DMS79 treated with DMSO at 0.1 percent for 48 hours (cell line): Measurements from ENCODE around the gene COG1.
"Not testable (repeated sequence)": the region's sequence is repeated elsewhere in the genome, so short reads cannot be mapped to it uniquely, and the experiment has no call there.

ENCODE experiments used
- DNase-seq: peaks from one replicate; lab custom pipeline; 2025; lab: John Stamatoyannopoulos, UW

Gene COG1, protein sequence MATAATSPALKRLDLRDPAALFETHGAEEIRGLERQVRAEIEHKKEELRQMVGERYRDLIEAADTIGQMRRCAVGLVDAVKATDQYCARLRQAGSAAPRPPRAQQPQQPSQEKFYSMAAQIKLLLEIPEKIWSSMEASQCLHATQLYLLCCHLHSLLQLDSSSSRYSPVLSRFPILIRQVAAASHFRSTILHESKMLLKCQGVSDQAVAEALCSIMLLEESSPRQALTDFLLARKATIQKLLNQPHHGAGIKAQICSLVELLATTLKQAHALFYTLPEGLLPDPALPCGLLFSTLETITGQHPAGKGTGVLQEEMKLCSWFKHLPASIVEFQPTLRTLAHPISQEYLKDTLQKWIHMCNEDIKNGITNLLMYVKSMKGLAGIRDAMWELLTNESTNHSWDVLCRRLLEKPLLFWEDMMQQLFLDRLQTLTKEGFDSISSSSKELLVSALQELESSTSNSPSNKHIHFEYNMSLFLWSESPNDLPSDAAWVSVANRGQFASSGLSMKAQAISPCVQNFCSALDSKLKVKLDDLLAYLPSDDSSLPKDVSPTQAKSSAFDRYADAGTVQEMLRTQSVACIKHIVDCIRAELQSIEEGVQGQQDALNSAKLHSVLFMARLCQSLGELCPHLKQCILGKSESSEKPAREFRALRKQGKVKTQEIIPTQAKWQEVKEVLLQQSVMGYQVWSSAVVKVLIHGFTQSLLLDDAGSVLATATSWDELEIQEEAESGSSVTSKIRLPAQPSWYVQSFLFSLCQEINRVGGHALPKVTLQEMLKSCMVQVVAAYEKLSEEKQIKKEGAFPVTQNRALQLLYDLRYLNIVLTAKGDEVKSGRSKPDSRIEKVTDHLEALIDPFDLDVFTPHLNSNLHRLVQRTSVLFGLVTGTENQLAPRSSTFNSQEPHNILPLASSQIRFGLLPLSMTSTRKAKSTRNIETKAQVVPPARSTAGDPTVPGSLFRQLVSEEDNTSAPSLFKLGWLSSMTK

DNA sequence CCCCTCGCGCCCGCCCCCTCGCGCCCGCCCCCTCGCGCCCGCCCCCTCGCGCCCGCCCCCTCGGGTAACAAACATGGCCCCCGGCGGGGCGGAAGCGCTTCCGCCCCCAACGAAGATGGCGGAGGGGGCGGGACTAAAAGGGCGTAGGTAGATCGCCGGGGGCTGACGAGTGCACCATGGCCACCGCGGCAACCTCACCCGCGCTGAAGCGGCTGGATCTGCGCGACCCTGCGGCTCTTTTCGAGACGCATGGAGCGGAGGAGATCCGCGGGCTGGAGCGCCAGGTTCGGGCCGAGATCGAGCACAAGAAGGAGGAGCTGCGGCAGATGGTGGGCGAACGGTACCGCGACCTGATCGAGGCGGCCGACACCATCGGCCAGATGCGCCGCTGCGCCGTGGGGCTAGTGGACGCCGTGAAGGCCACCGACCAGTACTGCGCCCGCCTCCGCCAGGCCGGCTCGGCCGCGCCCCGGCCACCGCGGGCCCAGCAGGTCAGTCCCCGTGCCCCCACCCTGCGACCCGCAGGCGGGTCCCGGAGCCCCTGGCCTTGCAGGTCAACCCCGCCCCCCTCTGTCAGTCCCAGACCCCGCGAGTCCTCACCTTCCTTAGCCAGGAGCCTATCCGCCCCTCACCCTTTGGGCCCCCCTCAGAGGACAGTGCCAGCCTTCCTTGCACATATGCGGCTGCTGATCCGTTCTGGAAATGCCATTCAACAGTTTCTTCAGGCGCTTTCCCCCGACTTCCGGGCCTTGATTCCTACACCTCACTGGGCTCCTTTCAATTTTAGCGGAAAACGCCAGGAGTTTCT lies at the start of gene COG1:
TSS of gene COG1 (plus strand) at position 162 of the 808 bp plus-strand sequence. CDS start at position 177, 15 bp downstream.
- DNase-seq, result peak; percentile 38

DNA sequence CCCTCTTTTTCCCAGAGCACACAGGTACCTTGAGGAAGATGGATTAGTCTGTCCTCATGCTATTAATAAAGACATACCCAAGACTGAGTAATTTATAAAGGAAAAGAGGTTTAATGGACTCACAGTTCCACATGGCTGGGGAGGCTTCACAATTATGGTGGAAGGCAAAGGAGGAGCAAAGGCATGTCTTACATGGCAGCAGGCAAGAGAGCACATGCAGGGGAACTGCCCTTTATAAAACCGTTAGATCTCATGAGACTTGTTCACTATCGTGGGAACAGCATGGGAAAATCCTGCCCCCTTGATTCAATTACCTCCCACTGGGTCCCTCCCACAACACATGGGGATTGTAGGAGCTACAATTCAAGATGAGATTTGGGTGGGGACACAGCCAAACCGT lies 48.6 kb upstream of the COG1 start:
- DNase-seq, result not testable (repeated sequence)

DNA sequence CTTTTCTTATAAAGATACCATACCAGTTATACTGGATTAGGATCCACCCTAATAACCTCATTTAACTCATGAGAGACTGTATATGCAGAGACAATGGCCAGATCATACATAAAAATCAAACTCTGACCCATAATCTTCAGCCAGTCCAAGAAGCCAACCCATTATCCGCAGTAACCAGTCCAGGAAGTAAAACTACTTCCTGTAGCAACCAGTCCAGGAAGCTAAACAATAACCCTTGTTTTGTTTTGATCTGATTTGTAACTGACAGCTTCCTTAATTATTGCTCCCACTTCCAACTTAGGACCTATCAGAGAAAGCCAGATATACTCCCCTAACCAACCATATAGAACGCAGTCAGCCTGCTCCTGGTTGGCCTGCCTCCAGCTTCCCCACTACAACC lies 47.2 kb upstream of the COG1 start:
- no peak for DNase-seq

DNA sequence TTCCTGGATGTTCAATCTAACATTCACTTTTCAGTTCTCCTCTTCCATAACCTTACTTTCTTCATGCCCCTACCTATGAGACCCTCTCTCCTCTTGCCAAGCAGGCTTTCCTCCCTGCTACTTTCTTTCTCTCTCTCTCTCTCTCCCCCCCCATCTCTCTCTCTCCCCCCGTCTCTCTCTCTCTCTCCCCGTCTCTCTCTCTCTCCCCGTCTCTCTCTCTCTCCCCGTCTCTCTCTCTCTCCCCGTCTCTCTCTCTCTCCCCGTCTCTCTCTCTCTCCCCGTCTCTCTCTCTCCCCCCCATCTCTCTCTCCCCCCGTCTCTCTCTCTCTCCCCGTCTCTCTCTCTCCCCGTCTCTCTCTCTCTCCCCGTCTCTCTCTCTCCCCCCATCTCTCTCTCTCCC lies 45.1 kb upstream of the COG1 start:
- DNase-seq, result not testable (repeated sequence)

DNA sequence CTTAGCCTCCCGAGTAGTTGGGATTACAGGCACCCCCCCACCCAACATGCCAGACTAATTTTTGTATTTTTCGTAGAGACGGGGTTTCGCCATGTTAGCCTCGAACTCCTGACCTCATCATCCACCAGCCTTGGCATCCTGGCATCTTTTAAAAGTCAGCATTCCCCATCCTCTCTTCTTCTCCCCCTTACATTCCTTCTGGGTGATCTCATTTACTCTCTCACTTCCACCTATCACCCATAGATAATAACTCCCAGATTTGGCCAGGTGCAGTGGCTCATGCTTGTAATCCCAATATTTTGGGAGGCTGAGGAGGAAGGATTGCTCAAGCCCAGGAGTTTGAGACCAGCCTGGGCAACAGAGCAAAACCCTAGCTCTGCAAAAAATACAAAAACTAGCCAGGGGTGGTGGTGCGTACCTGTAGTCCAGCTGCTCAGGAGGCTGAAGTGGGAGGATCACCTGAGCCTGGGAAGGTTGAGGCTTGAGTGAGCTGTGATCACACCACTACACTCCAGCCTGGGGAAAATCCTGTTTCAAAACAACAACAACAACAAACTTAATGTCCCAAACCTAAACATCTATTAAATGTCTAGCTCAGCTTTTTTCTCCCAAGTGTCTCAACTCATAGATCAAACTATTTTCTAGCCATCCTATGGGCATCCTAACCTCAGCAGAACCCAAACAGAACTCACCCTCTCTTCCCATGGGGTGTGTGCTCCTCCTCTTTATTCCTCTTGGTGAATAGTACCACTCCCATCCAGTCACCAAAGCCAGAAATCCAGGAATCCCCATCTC lies 44.1 kb upstream of the COG1 start:
- no peak for DNase-seq

DNA sequence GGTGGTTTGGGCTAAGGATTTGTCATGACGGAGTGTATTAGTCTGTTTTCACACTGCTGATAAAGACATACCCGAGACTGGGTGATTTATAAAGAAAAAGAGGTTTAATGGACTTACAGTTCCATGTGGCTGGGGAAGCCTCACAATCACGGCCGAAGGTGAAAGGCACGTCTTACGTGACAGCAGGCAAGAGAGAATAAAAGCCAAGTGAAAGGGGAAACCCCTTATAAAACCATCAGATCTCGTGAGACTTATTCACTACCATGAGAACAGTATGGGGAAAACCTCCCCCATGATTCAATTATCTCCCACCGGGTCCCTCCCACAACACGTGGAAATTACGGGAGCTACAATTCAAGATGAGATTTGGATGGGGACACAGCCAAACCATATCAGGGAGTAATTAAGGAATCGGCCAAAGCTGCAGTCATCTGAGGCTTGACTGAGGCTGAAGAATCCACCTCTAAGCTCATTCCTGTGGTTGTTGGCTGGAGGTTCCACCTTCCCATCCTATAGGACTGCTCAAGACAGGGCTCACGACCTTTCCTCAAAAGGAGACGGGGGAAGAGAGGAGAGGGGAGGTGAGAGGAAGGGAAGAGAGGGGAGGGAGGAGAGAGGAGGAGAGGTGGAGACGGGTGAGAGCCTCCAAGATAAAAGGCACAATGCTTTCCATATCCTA lies 42.1 kb upstream of the COG1 start:
- DNase-seq, result not testable (repeated sequence)

DNA sequence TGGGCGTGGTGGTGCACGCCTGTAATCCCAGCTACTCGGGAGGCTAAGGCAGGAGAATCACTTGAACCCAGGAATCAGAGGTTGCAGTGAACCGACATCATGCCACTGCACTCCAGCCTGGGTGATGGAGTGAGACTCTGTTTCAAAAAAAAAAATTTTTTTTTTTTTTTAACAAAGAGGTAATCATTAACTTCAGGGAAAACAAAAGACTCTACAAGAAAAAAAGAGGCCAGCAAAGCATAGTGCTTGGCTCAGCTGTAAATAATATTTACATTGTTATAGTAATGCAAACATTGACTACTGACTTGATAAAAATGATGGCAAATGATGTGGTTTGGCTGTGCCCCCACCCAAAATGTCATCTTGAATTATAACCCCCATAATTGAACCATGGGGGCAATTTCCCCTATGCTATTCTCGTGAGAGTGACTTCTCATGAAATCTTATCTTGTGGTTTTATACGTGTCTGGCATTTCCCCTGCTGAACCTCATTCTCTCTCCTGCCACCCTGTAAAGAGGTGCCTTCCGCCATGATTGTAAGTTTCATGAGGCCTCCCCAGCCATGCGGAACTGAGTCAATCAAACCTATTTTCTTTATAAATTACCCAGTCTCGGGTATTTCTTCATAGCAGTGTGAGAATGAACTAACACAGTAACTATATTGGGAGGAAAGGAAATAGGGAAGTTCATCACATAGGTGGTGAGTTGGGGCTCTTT lies 40.8 kb upstream of the COG1 start:
- DNase-seq, result no peak

DNA sequence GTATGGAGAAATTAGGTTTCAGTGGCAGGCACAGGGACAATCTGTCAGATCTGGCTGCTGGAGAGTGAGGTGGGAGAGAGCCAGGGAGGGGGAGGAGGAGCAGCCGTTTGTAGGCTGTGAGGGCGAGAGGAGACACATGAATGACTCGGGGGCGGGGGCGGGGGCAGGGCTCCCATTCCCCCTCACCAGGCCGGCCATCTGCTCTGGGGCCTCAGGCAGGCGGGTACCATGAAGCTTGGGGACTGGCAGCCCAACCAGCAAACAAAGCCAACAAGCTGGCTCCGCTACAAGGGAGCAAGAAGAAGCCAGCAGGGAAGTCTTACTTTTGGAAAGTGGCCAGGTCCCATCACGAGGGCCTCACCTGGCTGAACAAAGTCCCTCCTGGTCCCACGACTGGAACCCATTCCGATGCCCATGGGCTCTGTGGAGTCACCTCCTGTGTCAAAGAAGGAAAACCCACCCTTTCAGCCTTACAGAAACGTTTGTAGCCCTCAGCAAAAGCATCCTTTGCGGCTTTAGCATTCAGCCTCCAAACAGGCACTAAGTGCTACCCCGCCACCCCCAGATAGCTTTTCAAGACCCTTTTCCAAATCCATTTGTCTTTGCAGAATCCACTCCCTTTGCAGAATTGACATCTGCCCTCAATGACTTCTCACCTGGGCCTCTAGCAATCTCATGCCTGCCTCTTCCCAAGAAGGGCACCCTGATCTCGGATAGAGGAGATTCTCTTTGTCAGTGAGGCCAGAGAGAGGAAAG lies 37.3 kb upstream of the COG1 start:
- peak; percentile 57 for DNase-seq

DNA sequence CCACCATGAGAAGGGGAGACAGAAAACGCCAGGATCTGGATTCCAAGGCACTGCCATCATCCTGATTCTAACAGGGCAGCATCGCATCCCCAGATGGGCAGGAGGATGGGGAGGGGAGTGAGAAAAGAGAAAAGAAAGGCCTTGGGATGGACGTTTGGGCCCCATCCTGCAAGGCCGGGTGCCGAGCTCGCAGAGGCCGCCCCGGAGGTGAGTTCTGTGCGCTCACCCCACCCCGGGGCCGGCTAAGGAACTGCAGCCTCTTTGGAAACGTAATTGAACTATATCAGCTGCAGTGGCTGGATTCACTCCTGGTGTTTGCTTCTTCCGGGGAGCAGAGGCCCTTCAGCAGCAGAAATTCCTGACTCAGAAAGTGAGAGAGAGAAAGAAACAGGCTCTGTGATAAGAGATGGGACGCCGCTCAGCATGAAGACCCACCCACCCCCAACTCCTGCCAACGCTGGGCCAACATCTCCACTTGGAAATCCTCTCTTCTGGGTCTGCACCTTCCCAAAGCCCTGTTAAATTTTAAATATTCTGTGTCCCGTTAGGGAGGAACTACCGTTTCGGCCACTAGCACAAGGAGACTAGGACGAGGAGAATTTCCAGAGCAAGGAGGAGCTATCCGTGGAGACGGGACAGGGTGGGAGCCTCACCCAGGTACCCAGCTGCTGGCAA lies 36.6 kb upstream of the COG1 start:
- no peak for DNase-seq

DNA sequence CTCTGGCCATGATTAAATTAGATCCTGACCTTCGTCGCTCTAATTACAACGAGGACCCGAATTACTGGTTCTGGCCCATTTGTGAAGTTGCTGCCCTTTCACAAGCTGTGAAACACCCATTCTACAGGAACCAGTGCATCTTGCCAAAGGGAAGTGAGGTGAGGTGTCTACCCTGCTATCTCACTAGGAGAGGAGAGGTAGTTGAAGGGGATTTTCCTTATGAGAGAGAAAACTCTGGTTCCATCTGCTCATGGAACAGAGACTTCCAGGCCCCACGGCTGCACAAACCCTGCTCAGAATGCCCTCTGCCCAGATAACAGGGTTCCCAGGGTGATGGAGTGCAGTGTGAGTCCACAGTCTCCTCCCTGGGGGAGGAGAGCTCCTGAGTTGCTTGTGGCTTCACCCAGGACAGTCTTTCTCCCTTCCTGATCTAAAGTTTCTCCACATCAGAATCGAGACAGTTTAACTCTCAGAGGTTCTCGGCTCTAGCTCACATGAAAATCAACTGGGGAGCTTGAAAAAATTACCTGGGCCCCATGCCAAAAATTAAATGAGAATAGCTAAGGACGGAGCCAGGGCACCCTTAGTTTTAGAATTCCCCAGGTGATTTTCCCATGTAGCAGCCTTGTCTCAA lies 35.9 kb upstream of the COG1 start:
- peak; percentile 46 for DNase-seq

DNA sequence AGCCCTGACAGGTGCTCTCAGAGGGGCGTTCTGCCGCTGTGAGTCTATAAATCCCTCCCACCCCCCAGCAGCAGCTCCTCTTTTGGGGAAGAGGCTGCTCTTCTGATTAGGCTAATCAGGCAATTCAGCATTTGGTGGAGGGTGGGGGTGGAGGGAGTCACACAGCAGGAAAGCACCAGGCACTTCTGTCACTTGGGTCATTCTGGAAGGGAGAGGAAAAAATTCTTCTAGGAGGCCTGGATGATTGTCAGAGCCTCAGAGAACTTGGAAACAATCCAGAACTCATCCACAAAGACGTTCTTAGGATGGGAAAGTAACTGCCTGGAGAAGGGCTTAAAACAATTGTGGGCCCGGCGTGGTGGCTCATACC lies 35.3 kb upstream of the COG1 start:
- DNase-seq, result peak; percentile 46

DNA sequence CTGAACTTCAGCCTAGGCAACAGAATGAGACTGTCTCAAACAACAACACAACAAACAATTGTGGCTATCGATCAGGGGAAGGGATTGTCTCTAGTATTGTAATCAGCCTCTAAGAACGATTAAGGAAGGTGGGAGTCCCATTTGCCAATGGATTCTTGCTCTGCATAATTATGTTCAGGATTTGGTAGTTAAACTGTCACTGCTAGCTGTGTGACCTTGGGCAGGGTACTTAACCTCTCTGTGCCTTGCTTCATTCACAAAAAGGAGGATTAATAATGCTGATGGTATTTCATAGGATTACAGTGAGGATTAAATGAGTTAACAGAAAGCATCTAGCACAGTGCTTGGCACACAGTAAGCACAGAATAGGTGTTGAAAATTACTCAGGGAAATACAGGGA lies 34.7 kb upstream of the COG1 start:
- no peak for DNase-seq

DNA sequence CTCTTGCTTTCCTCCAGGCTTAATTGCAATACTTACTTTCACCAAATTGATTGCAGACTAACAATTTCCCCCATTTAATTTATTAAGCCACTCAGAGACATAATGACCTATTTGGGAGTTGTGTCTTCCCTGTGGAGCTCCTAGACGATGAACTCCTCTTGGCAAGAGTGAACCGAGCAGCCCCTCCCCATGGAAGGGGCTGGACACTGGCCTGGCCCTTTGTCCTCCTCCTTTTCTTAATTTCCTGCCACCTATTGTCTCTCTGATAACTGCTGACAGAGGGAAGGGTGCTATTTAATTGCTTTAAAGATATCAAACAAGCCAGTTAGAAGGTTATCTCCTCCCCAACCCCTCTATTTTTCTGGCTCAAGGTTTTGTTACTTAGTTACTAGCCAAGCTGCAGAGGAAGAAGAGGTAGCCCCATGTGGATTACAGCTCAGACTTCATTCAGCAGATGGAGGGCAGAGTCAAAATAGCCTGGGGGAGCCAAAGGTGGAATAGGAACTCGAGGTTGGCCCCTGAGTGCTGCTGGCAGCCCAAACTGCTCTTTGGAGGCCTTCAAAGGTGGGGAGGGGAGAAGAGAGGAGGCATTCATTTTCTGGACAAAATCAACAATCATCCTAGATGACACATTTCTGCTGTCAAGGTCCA lies 31.8 kb upstream of the COG1 start:
- no peak for DNase-seq

DNA sequence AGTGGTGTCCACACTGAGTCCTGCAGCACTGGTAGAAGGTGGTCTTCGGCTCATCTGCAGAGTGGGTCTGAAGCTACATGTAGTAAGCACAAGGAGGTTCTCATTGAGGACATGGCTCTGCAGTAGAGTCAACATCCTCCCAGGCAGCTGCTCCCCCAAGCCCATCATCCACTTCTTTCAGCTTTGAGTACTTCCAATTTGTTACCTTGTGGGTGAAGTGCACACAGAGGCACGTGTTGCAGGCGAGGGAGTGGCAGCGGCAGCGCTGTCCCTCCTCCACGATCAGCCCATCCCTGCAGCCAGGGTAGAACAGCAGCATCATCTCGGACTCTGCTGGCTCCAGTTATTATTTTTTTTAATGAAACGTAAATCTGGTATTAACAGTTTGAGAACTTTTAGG lies 29.8 kb upstream of the COG1 start:
- peak; percentile 46 for DNase-seq

DNA sequence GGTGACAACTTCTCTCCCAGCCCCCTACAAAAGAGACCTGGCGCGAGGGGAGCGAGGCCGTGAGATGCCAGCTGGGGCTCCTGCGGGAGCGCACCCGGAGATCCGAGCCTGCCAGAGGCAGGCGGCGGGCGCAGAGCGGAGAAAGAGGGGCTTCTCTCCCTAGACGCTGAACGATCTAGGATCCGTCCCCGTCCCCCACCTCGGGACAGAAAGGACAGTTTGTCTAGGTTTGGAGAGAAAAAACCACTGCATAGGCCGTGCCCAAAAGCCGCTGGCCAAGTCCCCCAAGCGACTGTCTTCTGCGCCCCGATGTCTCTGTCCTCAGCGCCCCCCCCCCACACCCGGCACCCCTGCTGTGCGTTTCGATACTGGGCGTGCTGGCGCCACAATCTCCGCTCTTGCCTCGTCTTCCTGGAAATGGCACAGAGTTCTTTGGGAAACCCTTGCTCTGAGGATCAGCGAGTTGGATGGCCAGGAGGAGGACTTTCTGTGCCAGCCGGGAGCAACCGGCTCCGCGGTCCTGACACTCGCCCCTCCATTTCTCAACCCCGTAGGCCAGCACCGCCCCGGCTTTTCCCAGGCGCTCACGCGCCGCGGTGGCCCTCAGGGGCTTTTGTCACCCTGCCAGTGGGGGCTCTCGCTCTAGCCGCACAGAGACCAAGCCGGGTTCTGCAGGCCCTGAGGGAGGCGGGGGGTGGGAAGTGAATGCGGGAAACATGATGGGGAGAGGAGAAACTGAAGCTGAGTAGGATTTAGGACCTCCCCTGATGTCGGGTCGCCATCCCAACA lies 27.0 kb upstream of the COG1 start:
- DNase-seq, result peak; percentile 13

DNA sequence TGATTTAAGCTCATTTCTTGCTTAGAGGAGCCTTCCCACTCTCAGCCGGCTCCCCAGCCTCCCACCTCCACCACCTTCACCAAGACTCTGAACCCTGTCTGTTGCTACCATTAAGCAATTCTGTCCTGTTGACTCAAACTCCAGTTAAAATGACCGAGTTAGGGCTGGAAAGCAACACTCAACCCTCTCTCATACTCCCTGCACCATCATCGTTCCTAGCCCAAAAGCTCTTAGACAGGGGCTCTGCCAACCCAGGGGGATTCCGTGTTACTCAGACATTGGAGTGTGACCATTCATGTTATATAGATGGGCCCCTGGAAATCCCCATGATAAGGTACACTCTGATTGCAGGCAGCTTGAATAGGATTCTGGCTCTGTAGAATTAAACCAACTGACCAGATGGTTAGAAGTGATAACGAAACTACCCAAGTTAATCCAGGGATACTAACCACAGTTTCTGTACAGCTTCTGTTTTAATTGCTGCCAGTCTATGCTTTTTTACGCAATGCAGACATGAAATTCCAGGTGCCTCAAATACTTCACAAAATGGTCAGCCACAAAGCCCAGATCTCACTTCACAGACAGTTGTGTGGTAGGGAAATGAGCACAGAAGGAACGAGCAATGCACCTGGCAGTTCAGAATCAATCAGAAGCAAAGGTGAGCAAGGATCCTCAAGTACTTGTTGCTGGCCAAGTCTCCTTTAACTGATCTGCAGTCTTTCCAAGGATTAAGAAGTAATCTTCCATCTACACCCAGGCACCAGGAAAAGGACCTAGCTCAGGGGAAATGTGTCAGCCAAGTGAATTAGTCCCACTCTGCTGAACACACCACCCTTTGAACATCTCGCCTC lies 25.9 kb upstream of the COG1 start:
- peak; percentile 46 for DNase-seq
